K562 (cell line): ENCODE data around the gene HACL1. TPM values are rescaled to one million over a fixed set of nuclear protein-coding genes. Genes with fewer than 3 reads are reported as not detected.

Experiments used
- ATF6 ChIP-seq: sonication (generic); formaldehyde crosslinking; IDR thresholded peaks from 2 replicates; pipeline ENCODE4 v1.4.0; 2020; ENCODE audit warnings: mild to moderate bottlenecking, missing genetic modification reagents
- BDP1 ChIP-seq: IDR thresholded peaks from 3 replicates; pipeline ENCODE4 v1.6.1; 2011; ENCODE audit not compliant: insufficient read length, insufficient read depth
- BMI1 ChIP-seq: fragments of 150-350 bp; IDR thresholded peaks from 2 replicates; pipeline ENCODE4 v1.6.1; 2014; ENCODE audit warnings: low read length
- BRD4 ChIP-seq: fragments of 200-600 bp; sonication (generic); IDR thresholded peaks from 2 replicates; pipeline ENCODE4 v1.6.1; 2017; ENCODE audit warnings: inconsistent platforms
- CGGBP1 ChIP-seq: fragments of 250-450 bp; sonication (Bioruptor Pico); IDR thresholded peaks from 2 replicates; pipeline ENCODE4 v1.9.0; 2021; ENCODE audit warnings: mild to moderate bottlenecking
- CHD4 ChIP-seq: fragments of 200-600 bp; sonication (generic); IDR thresholded peaks from 3 replicates; pipeline ENCODE4 v1.6.1; 2012; ENCODE audit warnings: low read depth, mild to moderate bottlenecking, mixed read lengths, low read length, inconsistent platforms; ENCODE audit not compliant: insufficient read depth, insufficient replicate concordance, poor library complexity, severe bottlenecking
- E2F1 ChIP-seq: sonication (generic); formaldehyde crosslinking; IDR thresholded peaks from 2 replicates; pipeline ENCODE4 v1.8.1; 2023; ENCODE audit warnings: mild to moderate bottlenecking, missing genetic modification reagents, moderate library complexity
- FOXK2 ChIP-seq, 2 experiments: fragments of 450-650 bp; IDR thresholded peaks in 1 of 2; conservative IDR thresholded peaks in 1 of 2; 2 replicates each; pipeline ENCODE4 v1.6.1; 2016; ENCODE audit warnings: low read depth in 2 of 2, mild to moderate bottlenecking in 1 of 2
- HDAC6 ChIP-seq: IDR thresholded peaks from 2 replicates; pipeline ENCODE4 v1.6.1; 2012; ENCODE audit warnings: low read depth, mild to moderate bottlenecking, control low read depth, inconsistent platforms, low read length, moderate library complexity
- HOXB6 ChIP-seq: fragments of 250-450 bp; sonication (Bioruptor Pico); IDR thresholded peaks from 2 replicates; pipeline ENCODE4 v1.5.1; 2022; ENCODE audit warnings: mild to moderate bottlenecking, borderline replicate concordance
- MCM3 ChIP-seq: fragments of 450-650 bp; IDR thresholded peaks from 2 replicates; pipeline ENCODE4 v1.6.1; 2016
- MECOM ChIP-seq: fragments of 250-450 bp; sonication (Bioruptor Pico); IDR thresholded peaks from 2 replicates; pipeline ENCODE4 v1.8.0; 2022; ENCODE audit warnings: inconsistent platforms
- NFE2L1 ChIP-seq: fragments of 450-650 bp; IDR thresholded peaks from 2 replicates; pipeline ENCODE4 v1.6.1; 2016; ENCODE audit warnings: missing genetic modification characterization, low read depth, mild to moderate bottlenecking, missing compliant biosample characterization, moderate library complexity, borderline replicate concordance
- NONO ChIP-seq, 2 experiments: fragments of 200-400 bp in 1 of 2; fragments of 450-650 bp in 1 of 2; formaldehyde crosslinking in 1 of 2; IDR thresholded peaks; 2 replicates each; pipeline ENCODE4 v1.6.1; 2017; ENCODE audit warnings: low read depth in 2 of 2, mild to moderate bottlenecking in 2 of 2, moderate library complexity in 2 of 2, low read length in 1 of 2
- PTBP1 ChIP-seq: fragments of 200-400 bp; formaldehyde crosslinking; IDR thresholded peaks from 2 replicates; pipeline ENCODE4 v1.6.1; 2017; ENCODE audit warnings: low read depth, low read length
- RBM22 ChIP-seq: fragments of 200-400 bp; formaldehyde crosslinking; IDR thresholded peaks from 2 replicates; pipeline ENCODE4 v1.6.1; 2018; ENCODE audit warnings: low read length, low read depth; ENCODE audit not compliant: poor library complexity, severe bottlenecking
- SLC30A9 ChIP-seq: fragments of 250-450 bp; sonication (Bioruptor Pico); IDR thresholded peaks from 2 replicates; pipeline ENCODE4 v1.8.0; 2022; ENCODE audit warnings: mild to moderate bottlenecking, moderate library complexity
- STAT5A ChIP-seq: IDR thresholded peaks from 2 replicates; pipeline ENCODE4 v1.6.1; 2012; ENCODE audit warnings: low read length, inconsistent platforms, borderline replicate concordance
- ZNF217 ChIP-seq: sonication (generic); formaldehyde crosslinking; IDR thresholded peaks from 2 replicates; pipeline ENCODE4 v1.8.0; 2022; ENCODE audit warnings: mild to moderate bottlenecking, missing genetic modification reagents
- ZNF512 ChIP-seq: IDR thresholded peaks from 2 replicates; pipeline ENCODE4 v1.6.1; 2016; ENCODE audit warnings: missing genetic modification characterization, missing compliant biosample characterization
- ZNF717 ChIP-seq: fragments of 250-450 bp; sonication (Bioruptor Pico); IDR thresholded peaks from 2 replicates; pipeline ENCODE4 v1.5.0; 2021
- polyA plus RNA-seq, 8 experiments: library from polyadenylated mRNA; depleted of rRNA in 4 of 8; stranded (reverse) in 5 of 8; unstranded in 3 of 8; fragments of >200 nt; fragmentation: Nextera tagmentation in 2 of 8; fragmentation: Illumina TruSeq in 1 of 8; extraction: Ambion mirVana in 2 of 8; extraction: Trizol in 1 of 8; gene quantifications; 2 replicates each; pipeline versions ENCODE4 v1.2.1 to v1.2.3, GENCODE V29; 2011 to 2014; ENCODE audit warnings: inconsistent platforms in 1 of 8, missing spikeins in 1 of 8
- total RNA-seq, 7 experiments: library from RNA; depleted of rRNA in 6 of 7; stranded (reverse); fragments of >200 nt in 6 of 7; fragmentation: Illumina TruSeq in 2 of 7; extraction: Trizol in 2 of 7; gene quantifications; 2 replicates each; pipeline versions ENCODE4 v1.2.1 to v1.2.3, GENCODE V29; 2011 to 2021; ENCODE audit warnings: low replicate concordance in 1 of 7
- TF ChIP-seq, protein P1 (sequence below): fragments of 250-450 bp; sonication (Bioruptor Pico); IDR thresholded peaks from 2 replicates; pipeline ENCODE4 v1.8.0; 2021; ENCODE audit warnings: mild to moderate bottlenecking, moderate library complexity

Gene HACL1
- total and polyA plus RNA-seq, 9 of the 15 experiments (the other 6 are each of a cell fraction or from before 2014, with no cell fraction given) = 18.9 to 61.5 (median 30.5) TPM

DNA sequence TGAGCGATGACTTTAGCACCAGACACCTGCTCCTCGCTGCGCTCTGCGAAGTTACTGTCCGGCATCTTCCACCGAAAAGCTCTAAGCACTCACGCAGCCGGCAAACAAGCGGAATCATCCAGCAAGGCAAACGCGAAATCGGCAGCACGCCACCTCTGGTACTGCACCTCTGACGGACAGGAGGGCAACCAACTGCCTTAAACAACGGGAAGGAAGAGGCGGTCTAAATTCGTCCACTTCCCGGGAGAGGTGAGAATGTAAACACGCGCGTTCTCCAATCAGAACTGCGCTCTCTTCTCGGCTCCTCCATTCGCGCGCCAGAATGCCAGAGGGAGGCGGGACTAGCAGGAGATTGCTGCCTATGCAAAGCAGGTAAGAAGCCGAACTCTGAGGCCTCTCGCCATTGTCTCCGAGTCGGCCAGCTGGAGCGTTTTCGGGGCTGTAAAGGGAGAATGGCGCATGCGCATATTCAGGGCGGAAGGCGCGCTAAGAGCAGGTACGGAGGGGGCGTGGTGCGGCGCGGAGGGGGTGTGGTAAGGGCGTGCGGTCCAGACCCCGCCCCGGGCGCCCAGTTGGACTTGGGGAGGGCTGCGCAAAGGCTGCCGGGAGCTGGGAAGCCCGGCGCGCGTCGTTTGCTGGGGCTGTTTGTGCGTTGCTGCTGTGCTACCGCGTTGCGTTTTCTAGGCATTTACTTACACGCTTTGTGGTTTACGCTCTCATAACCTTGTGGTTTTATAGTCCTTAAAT, at the start of gene HACL1, which contains the start of gene BTD (continued):
- TF ChIP-seq STAT5A = no peak; the same call in 1 of the 2 replicates
- peak in 1 of 2 experiments; percentile 45; a peak in 1 of 4 replicates for TF ChIP-seq NONO (IDR thresholded peaks at IDR 0.05; ENCODE audit: low read depth in 2 of 2, low read length in 1 of 2)
- peak; percentile 100 for TF ChIP-seq FOXK2 (conservative IDR thresholded peaks at IDR 0.05 in 1 of 2, IDR thresholded peaks at IDR 0.05 in 1 of 2; ENCODE audit: low read depth in 2 of 2)
- TF ChIP-seq MCM3 = no peak
- TF ChIP-seq CGGBP1 (CRISPR knock-in tag) = no peak
- TF ChIP-seq BRD4 = 0 out of 2 replicates have a peak, but pooled peaks have one; percentile 19
- no peak for TF ChIP-seq CHD4
- TF ChIP-seq BMI1 = no peak
- TF ChIP-seq, protein P1, sequence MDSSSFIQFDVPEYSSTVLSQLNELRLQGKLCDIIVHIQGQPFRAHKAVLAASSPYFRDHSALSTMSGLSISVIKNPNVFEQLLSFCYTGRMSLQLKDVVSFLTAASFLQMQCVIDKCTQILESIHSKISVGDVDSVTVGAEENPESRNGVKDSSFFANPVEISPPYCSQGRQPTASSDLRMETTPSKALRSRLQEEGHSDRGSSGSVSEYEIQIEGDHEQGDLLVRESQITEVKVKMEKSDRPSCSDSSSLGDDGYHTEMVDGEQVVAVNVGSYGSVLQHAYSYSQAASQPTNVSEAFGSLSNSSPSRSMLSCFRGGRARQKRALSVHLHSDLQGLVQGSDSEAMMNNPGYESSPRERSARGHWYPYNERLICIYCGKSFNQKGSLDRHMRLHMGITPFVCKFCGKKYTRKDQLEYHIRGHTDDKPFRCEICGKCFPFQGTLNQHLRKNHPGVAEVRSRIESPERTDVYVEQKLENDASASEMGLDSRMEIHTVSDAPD = no peak
- TF ChIP-seq ATF6 (CRISPR knock-in tag) = 0 out of 2 replicates have a peak, but pooled peaks have one; percentile 21
- TF ChIP-seq BDP1 = no peak
- no peak for TF ChIP-seq ZNF217 (CRISPR knock-in tag)
- TF ChIP-seq RBM22 = no peak
- no peak for TF ChIP-seq MECOM (CRISPR knock-in tag)
- TF ChIP-seq E2F1 = peak; percentile 80
- TF ChIP-seq ZNF717 (CRISPR knock-in tag) = no peak
- TF ChIP-seq ZNF512 = no peak
- TF ChIP-seq PTBP1 = no peak
- 0 out of 2 replicates have a peak, but pooled peaks have one; percentile 39 for TF ChIP-seq HOXB6
- TF ChIP-seq NFE2L1 (tag) = no peak
- no peak for TF ChIP-seq HDAC6
- TF ChIP-seq SLC30A9 (CRISPR knock-in tag) = no peak
